HepG2 (cell line): ENCODE data around the gene NSFL1C. TPM values are rescaled to one million over a fixed set of nuclear protein-coding genes. Genes with fewer than 3 reads are reported as not detected.

Source experiments
- ATAC-seq: fragments of 200-7000 bp; cut with Tn5 transposase; 3 replicates; pipeline ENCODE4 v1.9.1; 2020; ENCODE audit warnings: mild to moderate bottlenecking, moderate library complexity
- BruUV-seq: library from RNA; stranded (reverse); fragments of 400-500 nt; replicated peaks from 2 replicates; lab custom pipeline; 2021; lab: Mats Ljungman, UMichigan
- CTCF ChIA-PET: fragments of 300-600 bp; formaldehyde crosslinking; extraction: SDS; loops from one replicate; lab custom pipeline; 2021; ENCODE audit warnings: low total read pairs, inconsistent platforms, low intra/inter-chr PET ratio; lab: Yijun Ruan, JAX
- POLR2A ChIA-PET: fragments of 350-600 bp; sonication (Branson Sonifier 250); formaldehyde crosslinking; loops from one replicate; lab custom pipeline; 2020; ENCODE audit warnings: antibody characterized with exemption, inconsistent platforms; lab: Yijun Ruan, JAX
- DNase-seq: peaks from one replicate; pipeline ENCODE4 v3.0.0-alpha.2; 2015; ENCODE audit warnings: low spot score
- FAIRE-seq: peaks from 3 replicates; lab custom pipeline; 2011; peaks lifted over from hg19 to GRCh38; lab: Jason Lieb, UNC
- H2AFZ ChIP-seq: one replicate; pipeline ENCODE4 v1.6.1; 2011; ENCODE audit warnings: low read length, inconsistent platforms
- H3K27ac ChIP-seq: fragments of 300-600 bp; 3 replicates; pipeline ENCODE4 v1.8.0; 2011; ENCODE audit warnings: mixed run types, mild to moderate bottlenecking, mixed read lengths, low read length, inconsistent platforms; ENCODE audit not compliant: insufficient read depth; ENCODE audit errors: extremely low read length
- H3K27me3 ChIP-seq, 2 experiments: fragments of 200-600 bp in 1 of 2; 2 replicates in 1 of 2; 3 replicates in 1 of 2; pipeline versions ENCODE4 v1.6.0 to v1.8.0; 2011; ENCODE audit warnings: low read length in 2 of 2, mild to moderate bottlenecking in 2 of 2, moderate library complexity in 2 of 2, inconsistent platforms in 1 of 2; ENCODE audit not compliant: insufficient read depth in 2 of 2, control insufficient read depth in 1 of 2
- H3K36me3 ChIP-seq, 2 experiments: fragments of 200-600 bp in 1 of 2; replicated peaks in 1 of 2; 2 replicates in 1 of 2; 3 replicates in 1 of 2; pipeline versions ENCODE4 v1.5.1 to v1.8.0; 2011; ENCODE audit warnings: low read length in 2 of 2, inconsistent platforms in 1 of 2; ENCODE audit not compliant: insufficient read depth in 2 of 2, control insufficient read depth in 1 of 2
- H3K4me1 ChIP-seq: 2 replicates; pipeline ENCODE4 v1.5.1; 2012; ENCODE audit warnings: low read length, inconsistent platforms; ENCODE audit not compliant: insufficient read depth
- H3K4me2 ChIP-seq: 2 replicates; pipeline ENCODE4 v1.6.0; 2011; ENCODE audit warnings: low read depth, low read length, inconsistent platforms
- H3K4me3 ChIP-seq, 3 experiments: fragments of 200-600 bp in 1 of 3; sonication (generic), shearing (Covaris generic) in 1 of 3; replicated peaks in 1 of 3; 2 replicates each; pipeline ENCODE4 v1.5.1; 2011 to 2016; ENCODE audit warnings: low read length in 3 of 3, inconsistent platforms in 2 of 3, low read depth in 2 of 3, mild to moderate bottlenecking in 2 of 3, control low read depth in 1 of 3, mixed read lengths in 1 of 3; ENCODE audit not compliant: insufficient read depth in 1 of 3
- H3K79me2 ChIP-seq: one replicate; pipeline ENCODE4 v1.6.1; 2011; ENCODE audit warnings: low read length, inconsistent platforms; ENCODE audit not compliant: insufficient read depth
- H3K9ac ChIP-seq: 2 replicates; pipeline ENCODE4 v1.6.0; 2011; ENCODE audit warnings: mild to moderate bottlenecking, low read depth, low read length, inconsistent platforms; ENCODE audit not compliant: insufficient read depth
- H3K9me3 ChIP-seq: 2 replicates; pipeline ENCODE4 v1.5.1; 2012; ENCODE audit warnings: mild to moderate bottlenecking, low read length
- H4K20me1 ChIP-seq: 2 replicates; pipeline ENCODE4 v1.6.0; 2011; ENCODE audit warnings: inconsistent platforms, mild to moderate bottlenecking, low read length, moderate library complexity; ENCODE audit not compliant: insufficient read depth
- POLR2AphosphoS2 ChIP-seq: IDR thresholded peaks from 2 replicates; pipeline ENCODE4 v1.6.1; 2011; ENCODE audit warnings: low read depth, low read length, improper control_type of control experiment
- SMAD3 ChIP-seq: sonication (generic); formaldehyde crosslinking; IDR thresholded peaks from 2 replicates; pipeline ENCODE4 v1.4.0; 2020; ENCODE audit warnings: missing genetic modification reagents
- ZKSCAN1 ChIP-seq: fragments of 150-350 bp; IDR thresholded peaks from 2 replicates; pipeline ENCODE4 v1.6.1; 2014; ENCODE audit warnings: low read length
- ZNF703 ChIP-seq: sonication (generic); formaldehyde crosslinking; IDR thresholded peaks from 2 replicates; pipeline ENCODE4 v1.5.1; 2020; ENCODE audit warnings: missing genetic modification reagents, mild to moderate bottlenecking, moderate library complexity, borderline replicate concordance
- ZNF737 ChIP-seq: sonication (generic); formaldehyde crosslinking; IDR thresholded peaks from 2 replicates; pipeline ENCODE4 v1.5.0; 2020; ENCODE audit warnings: missing genetic modification reagents, mild to moderate bottlenecking, borderline replicate concordance
- WGBS: methylation state at CpG from one replicate; pipeline ENCODE4 v1.1.6; 2017; ENCODE audit warnings: low lambda C conversion rate; 5-methylcytosine and 5-hydroxymethylcytosine counted together
- in situ Hi-C: cut with HindIII; loops from 2 replicates; pipeline ENCODE4 v1.10.0; 2017; ENCODE audit warnings: low pct_unique_long_range_greater_than_20kb; ENCODE audit not compliant: extremely low pct_ligation_motif_present
- intact Hi-C: fragments of 100-400 bp; cut with micrococcal nuclease; formaldehyde crosslinking; loops from one replicate; pipeline ENCODE4 v1.10.0; 2022; ENCODE audit not compliant: unreplicated experiment
- polyA plus RNA-seq, 8 experiments: library from polyadenylated mRNA; depleted of rRNA in 3 of 8; stranded (reverse) in 7 of 8; unstranded in 1 of 8; fragments of >200 nt; fragmentation: Illumina TruSeq in 4 of 8; extraction: Trizol in 4 of 8; gene quantifications; 2 replicates each; pipeline versions ENCODE4 v1.2.1 to v1.2.3, GENCODE V29; 2011 to 2016; ENCODE audit warnings: low read depth in 4 of 8, missing spikeins in 1 of 8, mixed read lengths in 1 of 8; ENCODE audit not compliant: insufficient read depth in 1 of 8
- total RNA-seq, 5 experiments: library from RNA; depleted of rRNA; stranded (reverse); fragments of >200 nt; fragmentation: Illumina TruSeq; extraction: Trizol; gene quantifications; 2 replicates each; pipeline ENCODE4 v1.2.3, GENCODE V29; 2016; ENCODE audit warnings: low read depth in 1 of 5
- TF ChIP-seq, protein P1 (sequence below): sonication (generic); formaldehyde crosslinking; IDR thresholded peaks from 2 replicates; pipeline ENCODE4 v1.5.1; 2020; ENCODE audit warnings: missing genetic modification reagents, mild to moderate bottlenecking, borderline replicate concordance
- TF ChIP-seq, protein P2 (sequence below): sonication (generic); formaldehyde crosslinking; conservative IDR thresholded peaks from 2 replicates; pipeline ENCODE4 v1.4.0; 2020; ENCODE audit warnings: missing genetic modification reagents

Gene NSFL1C
- total and polyA plus RNA-seq, 2 of the 13 experiments (the other 11 are each of a cell fraction or from before 2014, with no cell fraction given): 22.9 to 62.7 TPM

DNA sequence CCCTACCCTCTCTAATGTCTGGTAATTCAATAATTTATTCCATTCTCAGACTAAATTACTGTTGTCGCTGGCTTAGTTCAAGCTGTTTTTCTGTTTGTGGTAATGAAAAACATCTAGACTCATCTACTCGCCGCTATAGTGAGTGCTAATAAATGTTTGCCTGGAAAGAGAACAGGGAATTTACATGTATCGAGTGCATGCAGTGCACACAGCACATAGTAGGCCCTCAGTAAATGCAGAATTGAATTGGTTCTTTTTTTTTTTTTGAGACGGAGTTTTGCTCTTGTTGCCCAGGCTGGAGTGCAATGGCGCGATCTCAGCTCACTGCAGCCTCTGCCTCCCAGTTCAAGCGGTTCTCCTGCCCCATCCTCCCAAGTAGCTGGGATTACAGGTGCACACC is 7.7 kb upstream of the NSFL1C start:
- POLR2A ChIA-PET: interaction anchor here (1.1 kb wide), 1 partner anchor 148 kb away, joined by 3 read pairs; no protein-coding TSS in a partner anchor
- Histone ChIP-seq H3K79me2 (no peaks in the 10 kb centered on the region), H3K27ac (no peak overlapping the region), H2AFZ (no peak overlapping the region), H3K36me3 (no peaks in the 10 kb centered on the region), H3K9ac (no peak overlapping the region), H3K4me1 (peaks cover 31% of the 10 kb centered on the region), H4K20me1 (no peaks in the 10 kb centered on the region), H3K9me3 (no peaks in the 10 kb centered on the region), H3K27me3 (peaks cover 4 to 30% of the 10 kb centered on the region in 2 experiments; a peak in 1 of 5 replicates), H3K4me2 (no peak overlapping the region), H3K4me3 (no peak overlapping the region)
- BruUV-seq: no TSS peak
- FAIRE-seq: no peak
- no peak for DNase-seq
- CTCF ChIA-PET: no interaction called here
- TF ChIP-seq, protein P1, sequence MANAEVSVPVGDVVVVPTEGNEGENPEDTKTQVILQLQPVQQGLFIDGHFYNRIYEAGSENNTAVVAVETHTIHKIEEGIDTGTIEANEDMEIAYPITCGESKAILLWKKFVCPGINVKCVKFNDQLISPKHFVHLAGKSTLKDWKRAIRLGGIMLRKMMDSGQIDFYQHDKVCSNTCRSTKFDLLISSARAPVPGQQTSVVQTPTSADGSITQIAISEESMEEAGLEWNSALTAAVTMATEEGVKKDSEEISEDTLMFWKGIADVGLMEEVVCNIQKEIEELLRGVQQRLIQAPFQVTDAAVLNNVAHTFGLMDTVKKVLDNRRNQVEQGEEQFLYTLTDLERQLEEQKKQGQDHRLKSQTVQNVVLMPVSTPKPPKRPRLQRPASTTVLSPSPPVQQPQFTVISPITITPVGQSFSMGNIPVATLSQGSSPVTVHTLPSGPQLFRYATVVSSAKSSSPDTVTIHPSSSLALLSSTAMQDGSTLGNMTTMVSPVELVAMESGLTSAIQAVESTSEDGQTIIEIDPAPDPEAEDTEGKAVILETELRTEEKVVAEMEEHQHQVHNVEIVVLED (CRISPR knock-in tag): no peak
- no peak for TF ChIP-seq SMAD3 (CRISPR knock-in tag)
- TF ChIP-seq ZNF737 (CRISPR knock-in tag): no peak
- no peak for TF ChIP-seq POLR2AphosphoS2
- TF ChIP-seq ZKSCAN1: peak; percentile 59; the same call in 1 of the 2 replicates
- TF ChIP-seq, protein P2, sequence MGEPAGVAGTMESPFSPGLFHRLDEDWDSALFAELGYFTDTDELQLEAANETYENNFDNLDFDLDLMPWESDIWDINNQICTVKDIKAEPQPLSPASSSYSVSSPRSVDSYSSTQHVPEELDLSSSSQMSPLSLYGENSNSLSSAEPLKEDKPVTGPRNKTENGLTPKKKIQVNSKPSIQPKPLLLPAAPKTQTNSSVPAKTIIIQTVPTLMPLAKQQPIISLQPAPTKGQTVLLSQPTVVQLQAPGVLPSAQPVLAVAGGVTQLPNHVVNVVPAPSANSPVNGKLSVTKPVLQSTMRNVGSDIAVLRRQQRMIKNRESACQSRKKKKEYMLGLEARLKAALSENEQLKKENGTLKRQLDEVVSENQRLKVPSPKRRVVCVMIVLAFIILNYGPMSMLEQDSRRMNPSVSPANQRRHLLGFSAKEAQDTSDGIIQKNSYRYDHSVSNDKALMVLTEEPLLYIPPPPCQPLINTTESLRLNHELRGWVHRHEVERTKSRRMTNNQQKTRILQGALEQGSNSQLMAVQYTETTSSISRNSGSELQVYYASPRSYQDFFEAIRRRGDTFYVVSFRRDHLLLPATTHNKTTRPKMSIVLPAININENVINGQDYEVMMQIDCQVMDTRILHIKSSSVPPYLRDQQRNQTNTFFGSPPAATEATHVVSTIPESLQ (CRISPR knock-in tag): no peak
- no peak for TF ChIP-seq ZNF703 (CRISPR knock-in tag)
- in situ Hi-C loops: no loop called here
- intact Hi-C loops: loop anchor here (5.0 kb wide), 1 partner anchor 37 kb away; no protein-coding TSS in a partner anchor
- ATAC-seq: no peak
- WGBS: 75% methylated on average over 8 of the region's 8 CpGs
